Measurements from ENCODE around the gene BMPR1B.

- TF ChIP-seq CTCF (IDR thresholded peaks at IDR 0.05; ENCODE audit: poor library complexity) (no peak), EZH2phosphoT487 (IDR thresholded peaks at IDR 0.05; ENCODE audit: low read depth, severe bottlenecking, unreplicated experiment) (no peak), EZH2 (IDR thresholded peaks at IDR 0.05; ENCODE audit: borderline replicate concordance) (no peak)
Observed at GRCh38 chr4:95108883-95109421, 351.2 kb downstream of the BMPR1B start.

Data from hepatocyte (in vitro differentiated cells).